Epithelial cell of esophagus (primary cell): ENCODE results near the gene TOX2.

ENCODE experiments used
- DNase-seq: peaks from one replicate; pipeline ENCODE4 v3.0.0; 2010; ENCODE audit warnings: low read depth
- H3K4me3 ChIP-seq: 2 replicates; pipeline ENCODE4 v1.5.1; 2011; ENCODE audit warnings: mild to moderate bottlenecking, low read length, control low read depth
- CTCF ChIP-seq: IDR thresholded peaks from 2 replicates; pipeline ENCODE4 v1.5.1; 2011; ENCODE audit warnings: low read depth, mild to moderate bottlenecking, low read length, control low read depth, inconsistent platforms; ENCODE audit not compliant: insufficient read depth; ENCODE audit errors: missing control alignments

The TOX2 gene

GRCh38 chr20:43957392-43957791, 42.7 kb downstream of the TOX2 start:
- no peak overlapping the region for H3K4me3 ChIP-seq
- no peak for TF ChIP-seq CTCF
- DNase-seq: no peak

- no peak overlapping the region for H3K4me3 ChIP-seq
- TF ChIP-seq CTCF: no peak
- no peak for DNase-seq
These were observed 44.0 kb downstream of the TOX2 start for GRCh38 chr20:43958626-43959025.

GRCh38 chr20:43959079-43959919, 44.6 kb downstream of the TOX2 start:
- TF ChIP-seq CTCF: no peak
- H3K4me3 ChIP-seq: no peak overlapping the region
- DNase-seq: no peak

- H3K4me3 ChIP-seq: no peak overlapping the region
- TF ChIP-seq CTCF: no peak
- no peak for DNase-seq
These were observed 45.2 kb downstream of the TOX2 start for GRCh38 chr20:43959920-43960227.

GRCh38 chr20:43960231-43960630, 45.6 kb downstream of the TOX2 start:
- no peak overlapping the region for H3K4me3 ChIP-seq
- no peak for DNase-seq
- no peak for TF ChIP-seq CTCF

- no peak overlapping the region for H3K4me3 ChIP-seq
- no peak for TF ChIP-seq CTCF
- DNase-seq: no peak
These were observed 46.5 kb downstream of the TOX2 start for GRCh38 chr20:43961116-43961515.
